GM18858 (cell line): ENCODE data around the gene LMAN2L.
"Not testable (repeated sequence)": the region's sequence is repeated elsewhere in the genome, so short reads cannot be mapped to it uniquely, and the experiment has no call there.

Source experiments
- ATAC-seq: cut with Tn5 transposase; IDR thresholded peaks from one replicate; pipeline ENCODE4 v1.9.1; 2021; ENCODE audit not compliant: unreplicated experiment

LMAN2L gene

DNA sequence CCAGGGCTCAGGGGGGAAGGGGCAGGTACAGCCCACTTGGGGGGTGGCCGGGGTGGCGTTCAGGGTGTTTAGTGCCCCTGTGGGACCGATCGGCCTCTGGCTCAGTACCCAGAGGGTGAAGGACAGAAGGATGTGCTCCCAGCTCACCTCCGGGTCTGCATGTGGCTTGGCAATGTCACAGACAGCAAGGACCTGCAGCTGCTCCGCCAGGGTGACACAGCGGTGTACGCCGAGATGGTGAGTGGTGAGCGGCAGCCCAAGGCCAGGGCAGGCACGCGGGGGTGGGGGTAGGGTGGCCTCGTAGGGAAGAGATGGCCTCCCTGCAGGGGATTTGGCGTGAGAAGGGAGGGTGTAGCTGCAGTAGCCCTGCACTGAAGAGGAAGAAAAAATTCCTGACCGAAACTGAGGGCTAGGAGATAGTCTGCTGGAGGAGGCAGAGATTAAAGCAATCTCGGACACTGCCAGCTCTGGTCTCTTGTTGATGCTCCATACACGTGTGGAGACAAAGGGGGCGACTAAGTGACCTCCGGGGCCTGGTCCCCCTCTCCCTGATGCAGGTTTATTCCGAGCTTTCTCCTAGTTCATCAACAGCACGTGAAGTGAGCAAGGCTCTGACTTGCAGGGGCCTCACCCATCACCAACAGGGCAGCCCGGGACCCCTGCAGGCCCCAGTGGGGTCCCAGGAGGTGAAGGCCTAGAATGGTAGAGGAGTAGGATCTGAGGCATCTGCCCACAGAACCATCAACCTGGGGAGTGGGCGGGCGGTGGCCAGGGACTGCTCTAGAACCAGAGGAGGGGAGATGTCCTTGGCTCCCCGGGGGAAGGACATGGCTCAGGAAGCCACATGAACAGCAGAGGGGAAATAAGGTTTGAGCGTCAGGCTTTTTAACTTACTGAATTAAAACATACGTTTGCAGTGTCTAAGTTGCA is 51.9 kb downstream of the LMAN2L start:
- no peak for ATAC-seq

DNA sequence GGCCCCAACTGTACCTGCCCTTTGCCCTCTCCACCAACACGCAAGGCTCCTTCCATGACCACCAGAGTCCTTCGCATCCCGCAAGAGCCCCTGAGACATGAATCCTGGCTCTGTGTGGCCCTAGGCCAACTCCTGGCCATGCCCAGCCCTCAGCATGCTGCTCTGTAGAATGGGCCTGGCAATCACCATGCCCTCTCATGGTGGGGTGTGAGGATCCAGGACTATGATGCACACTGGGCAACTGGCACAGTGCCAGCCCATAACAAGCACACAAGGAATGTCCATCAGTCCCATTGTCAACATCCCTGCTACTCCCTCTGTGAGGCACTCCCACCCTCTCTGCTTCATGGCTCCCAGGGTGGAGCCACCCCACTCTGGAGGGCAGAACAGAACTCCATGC is 52.6 kb downstream of the LMAN2L start:
- no peak for ATAC-seq

DNA sequence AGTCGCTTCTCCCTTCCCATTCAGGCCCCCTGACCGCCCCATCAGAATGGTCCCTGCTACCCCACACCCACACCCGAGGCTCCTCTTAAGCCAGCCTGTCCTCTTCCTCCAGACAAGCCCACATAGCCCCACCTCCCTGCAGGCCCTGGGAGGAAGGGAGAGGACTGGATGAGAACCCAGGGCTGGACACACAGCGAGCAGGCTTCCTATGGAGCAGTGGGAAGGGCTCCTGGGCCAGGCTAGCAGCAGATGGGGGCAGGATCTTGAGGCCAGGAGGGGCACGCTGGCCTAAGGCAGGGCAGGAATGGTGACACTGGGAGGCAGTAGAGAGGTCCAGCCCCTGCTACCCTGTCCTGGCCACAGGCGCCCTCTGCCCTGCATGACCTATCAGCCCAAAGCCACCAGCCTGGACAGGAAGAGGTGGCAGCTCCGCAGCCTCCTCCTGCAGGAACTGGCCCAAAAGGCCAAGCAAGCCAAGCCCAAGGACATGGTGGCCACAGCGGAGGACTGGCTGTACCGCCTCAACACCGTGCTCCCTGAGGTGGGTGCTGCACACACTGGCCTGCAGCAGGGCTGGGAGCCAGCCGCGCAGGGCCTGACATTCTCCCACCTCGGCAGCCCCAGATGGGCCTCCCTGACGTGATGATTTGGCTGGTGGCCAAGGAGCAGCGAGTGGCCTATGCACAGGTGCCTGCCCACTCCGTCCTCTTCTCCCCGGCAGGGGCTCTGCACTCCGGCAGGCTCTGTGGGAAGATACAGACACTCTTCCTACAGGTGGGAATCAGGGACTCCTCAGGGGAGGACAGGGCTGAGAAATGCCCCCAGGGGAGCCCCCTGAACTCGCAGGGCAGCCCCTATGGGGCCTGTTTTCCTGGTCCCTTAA is 54.0 kb downstream of the LMAN2L start:
- ATAC-seq, result no peak

DNA sequence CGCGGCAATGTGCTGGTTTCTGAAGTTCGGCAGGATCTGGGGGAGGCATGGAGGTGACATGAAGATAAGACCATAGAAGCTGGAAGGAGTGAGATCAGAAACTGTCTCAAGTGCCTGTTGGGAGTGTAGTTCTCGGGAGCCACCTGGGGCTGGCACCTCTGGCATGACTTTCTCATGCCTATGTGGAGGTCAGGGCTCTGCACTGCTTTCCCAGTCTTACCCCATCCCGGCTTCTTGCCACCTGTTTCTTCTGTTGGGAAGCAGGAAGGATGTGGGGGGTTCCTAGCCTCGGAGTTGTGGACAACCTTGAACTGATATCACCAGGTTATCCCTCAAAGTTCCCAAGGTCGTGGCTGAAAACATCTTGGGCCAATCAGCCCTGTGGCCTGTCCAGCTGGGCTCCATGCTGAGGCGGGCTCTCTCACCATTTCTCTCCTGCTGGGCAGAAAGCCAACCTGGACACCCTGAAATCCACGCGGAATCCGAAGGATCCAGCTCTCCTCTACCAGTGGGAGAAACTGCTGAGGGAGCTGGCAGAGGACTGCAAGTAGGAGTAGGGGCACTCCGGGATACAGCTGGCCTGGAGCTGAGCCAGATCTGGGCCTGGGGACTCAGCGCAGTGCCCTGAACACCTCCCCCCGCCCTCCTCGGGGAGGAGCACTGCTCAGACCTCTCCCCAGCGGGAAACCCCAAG is 54.8 kb downstream of the LMAN2L start:
- no peak for ATAC-seq

GRCh38 chr2:96683972-96684820 is 55.7 kb downstream of the LMAN2L start:
- no peak for ATAC-seq

- no peak for ATAC-seq
Measured at GRCh38 chr2:96683307-96683706, 56.6 kb downstream of the LMAN2L start.

DNA sequence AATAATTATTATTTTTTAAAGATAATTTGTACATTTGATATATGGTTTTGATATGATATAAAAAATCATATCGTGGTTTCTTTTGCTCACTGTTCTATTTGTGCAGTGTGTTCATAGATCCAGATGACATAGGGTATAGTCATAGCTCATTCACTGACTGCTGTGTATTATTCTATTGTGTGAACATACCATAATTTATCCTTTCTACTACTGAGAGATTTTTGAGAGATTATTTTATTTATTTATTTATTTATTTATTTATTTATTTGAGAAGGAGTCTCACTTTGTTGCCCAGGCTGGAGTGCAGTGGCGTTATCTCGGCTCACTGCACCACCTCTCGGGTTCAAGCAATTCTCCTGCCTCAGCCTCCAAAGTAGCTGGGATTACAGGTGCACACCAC is 58.3 kb downstream of the LMAN2L start:
- no peak for ATAC-seq

- no peak for ATAC-seq
Measured at GRCh38 chr2:96680561-96681141, 59.2 kb downstream of the LMAN2L start.

DNA sequence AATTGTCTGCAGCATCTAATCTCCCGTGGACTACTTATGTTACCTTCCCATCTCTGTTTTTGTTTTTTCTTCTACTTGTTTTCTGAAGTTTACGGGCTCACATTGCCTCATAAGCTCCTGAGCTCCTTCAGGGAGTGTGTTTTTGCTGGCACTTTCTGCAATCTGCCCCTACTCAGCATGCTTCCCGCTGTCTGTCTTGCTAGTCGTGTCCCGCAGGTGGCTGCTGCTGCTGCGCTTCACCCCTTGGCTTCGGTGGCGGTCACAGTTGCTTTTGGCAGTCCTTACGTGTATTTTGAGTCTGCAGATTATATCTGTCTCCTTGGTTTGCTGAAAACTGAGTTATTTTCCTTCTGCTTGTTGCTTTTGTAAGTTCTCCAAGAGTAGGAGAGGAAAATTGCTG is 60.0 kb downstream of the LMAN2L start:
- ATAC-seq, result no peak

DNA sequence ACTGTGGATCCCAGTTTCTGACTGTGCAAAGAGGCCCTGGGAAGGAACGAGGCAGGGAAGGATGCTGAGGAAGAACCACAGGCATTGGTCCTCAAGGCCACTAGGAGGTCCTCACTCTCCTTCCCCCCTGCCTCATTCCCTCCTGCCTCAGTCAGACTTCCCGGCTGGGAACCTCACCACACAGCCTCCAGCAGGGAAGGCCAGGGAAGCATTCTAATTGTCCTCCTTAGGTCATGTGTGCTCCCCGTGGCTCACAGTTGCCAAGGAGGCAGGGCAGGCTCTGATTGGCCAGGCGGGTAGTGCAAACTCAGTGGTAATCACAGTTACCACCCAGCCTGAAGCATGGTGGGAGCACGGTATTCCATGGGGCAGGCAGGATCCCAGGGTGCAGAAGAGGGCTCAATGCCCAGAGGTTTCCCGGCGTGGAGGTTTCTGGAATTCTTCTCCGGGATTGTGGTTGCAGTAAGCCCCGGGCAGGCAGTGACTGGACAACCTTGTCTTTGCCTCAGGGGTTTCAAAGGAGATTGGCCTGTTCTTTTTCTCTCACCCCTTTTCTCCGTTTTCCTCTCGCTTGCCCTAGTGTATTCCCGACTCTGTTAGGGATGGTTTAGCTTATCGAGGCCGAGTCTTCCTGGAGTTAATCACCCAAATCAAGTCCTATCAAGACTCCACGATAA is 70.2 kb downstream of the LMAN2L start:
- ATAC-seq, result no peak

DNA sequence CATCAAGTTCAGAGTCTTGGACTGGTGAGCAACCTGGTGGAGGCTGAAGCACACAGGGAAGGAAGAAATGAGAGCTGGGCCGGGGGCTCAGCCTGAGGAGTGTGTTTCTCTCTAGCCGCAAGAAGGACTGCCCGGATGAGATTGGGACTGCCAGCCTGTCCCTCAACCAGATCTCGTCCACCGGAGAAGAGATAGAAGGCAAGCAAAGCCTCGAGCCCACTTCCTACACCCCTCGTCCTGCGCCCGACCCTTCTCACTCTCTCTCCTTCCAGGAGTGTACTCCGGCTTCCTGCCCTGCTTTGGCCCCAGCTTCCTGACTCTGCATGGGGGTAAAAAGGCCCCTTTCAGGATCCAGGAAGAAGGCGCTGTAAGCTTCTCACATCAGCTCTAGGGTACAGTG is 71.1 kb downstream of the LMAN2L start:
- ATAC-seq, result no peak

- not testable (repeated sequence) for ATAC-seq
Measured at GRCh38 chr2:96665717-96666116, 74.1 kb downstream of the LMAN2L start.

DNA sequence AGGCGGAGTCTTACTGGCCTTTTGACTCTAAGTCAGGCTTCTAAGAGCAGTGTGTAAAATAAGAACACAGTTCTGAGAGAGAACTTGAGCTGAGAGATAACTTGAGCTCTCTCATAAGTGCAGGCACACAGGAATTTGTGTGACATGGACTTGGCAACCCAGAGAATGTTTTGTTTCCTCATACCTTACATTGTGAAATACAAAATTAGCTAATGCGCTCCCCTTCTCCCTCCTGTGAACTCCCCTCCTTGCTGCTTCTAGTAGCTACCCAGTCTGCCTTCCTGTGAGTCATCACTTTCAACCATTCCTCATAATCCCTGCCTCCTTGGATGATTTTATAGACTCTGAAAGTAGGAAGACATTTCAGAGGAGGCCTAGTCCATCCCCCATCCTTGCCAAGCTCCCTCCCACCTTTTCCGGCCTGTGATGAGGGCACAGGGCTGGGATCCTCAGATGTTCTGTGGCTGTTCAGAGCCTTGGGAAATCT is 74.7 kb downstream of the LMAN2L start:
- no peak for ATAC-seq

DNA sequence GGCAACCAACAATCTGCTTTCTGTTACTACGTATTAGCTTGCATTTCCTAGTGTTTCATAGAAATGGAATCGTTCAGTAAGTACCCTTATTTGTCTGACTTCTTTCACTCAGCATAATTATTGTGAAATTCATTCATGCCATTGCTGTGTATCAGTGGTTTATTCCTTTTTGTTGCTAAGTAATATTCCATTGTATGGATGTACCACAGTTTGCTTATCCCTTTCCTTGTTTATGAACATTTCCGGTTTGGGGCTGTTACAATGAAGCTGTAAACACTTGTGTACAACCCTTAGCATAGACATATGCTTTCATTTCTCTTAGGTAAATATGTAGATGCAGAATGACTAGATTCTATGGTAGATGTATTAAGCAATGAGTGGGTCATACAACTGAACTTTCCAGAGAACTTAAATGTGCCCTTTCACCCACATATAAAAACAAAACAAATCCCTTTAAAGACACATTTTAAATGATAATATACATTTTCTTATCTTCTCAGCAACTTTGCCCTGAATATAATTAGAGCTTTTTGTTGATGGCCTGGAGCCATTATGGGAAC is 75.4 kb downstream of the LMAN2L start:
- ATAC-seq, result no peak

DNA sequence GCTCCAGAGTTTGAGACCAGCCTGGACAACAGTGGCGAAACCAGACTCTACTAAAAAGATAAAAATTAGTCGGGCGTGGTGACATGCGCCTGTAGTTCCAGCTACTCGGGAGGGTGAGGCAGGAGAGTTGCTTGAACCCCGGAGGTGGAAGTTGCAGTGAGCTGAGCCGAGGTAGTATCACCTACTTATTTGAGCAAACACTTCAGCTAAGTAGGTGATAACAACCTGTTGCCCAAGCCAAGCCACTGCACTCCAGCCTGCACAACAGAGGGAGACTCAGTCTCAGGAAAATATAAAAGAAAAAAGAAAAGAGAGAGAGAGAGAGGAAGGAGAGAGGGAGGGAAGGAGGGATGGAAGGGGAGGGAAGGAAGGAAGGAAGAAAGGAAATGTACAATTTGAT is 76.0 kb downstream of the LMAN2L start:
- no peak for ATAC-seq

- ATAC-seq, result no peak
Measured at GRCh38 chr2:96663177-96663576, 76.7 kb downstream of the LMAN2L start.

- ATAC-seq, result no peak
Measured at GRCh38 chr2:96662360-96662759, 77.5 kb downstream of the LMAN2L start.

DNA sequence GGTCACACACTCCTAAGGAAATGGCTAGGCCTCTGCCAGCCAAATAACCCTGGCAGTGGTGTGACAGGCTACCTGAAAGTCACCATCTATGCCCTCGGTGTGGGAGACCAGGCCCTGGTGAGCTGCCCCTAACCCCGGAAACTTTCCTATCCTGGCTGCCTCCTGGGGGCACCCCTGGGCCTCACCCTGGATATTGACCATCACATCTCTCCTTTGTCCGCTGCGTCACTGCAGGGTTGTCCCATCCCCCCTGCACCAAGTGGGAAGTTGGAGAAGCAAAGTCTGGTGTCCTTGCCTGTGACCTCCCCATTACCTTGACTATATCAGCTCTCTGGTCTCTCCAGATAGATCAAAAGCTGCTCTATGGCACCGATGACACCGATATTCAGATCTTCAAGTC is 78.5 kb downstream of the LMAN2L start:
- no peak for ATAC-seq

DNA sequence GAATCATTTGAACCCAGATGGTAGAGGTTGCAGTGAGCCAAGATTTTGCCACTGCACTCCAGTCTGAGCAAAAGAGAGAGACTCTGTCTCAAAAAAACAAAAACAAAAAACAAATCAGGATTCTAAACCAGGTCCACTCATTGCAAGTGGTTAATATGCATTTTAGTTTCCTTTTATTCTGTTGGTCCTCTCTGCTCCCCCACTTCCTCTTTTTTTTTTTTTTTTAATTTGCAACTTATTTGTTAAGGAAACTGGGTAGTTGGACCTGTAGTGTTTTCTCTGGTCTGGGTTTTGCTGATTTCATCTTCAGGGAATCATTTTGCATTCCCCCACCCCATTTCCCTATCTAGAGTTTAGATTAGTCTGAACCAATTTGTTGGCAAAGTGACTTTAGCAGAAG is 83.3 kb downstream of the LMAN2L start:
- ATAC-seq, result no peak
